H1 (cell line): ENCODE data around the gene ACOD1. TPM values are rescaled to one million over a fixed set of nuclear protein-coding genes. Genes with fewer than 3 reads are reported as not detected.

Experiments used
- CTCF ChIA-PET: fragments of 300-600 bp; sonication (Branson Sonifier 250); formaldehyde crosslinking; loops from one replicate; lab custom pipeline; 2021; ENCODE audit not compliant: partially characterized antibody; lab: Charles Lee
- POLR2A ChIA-PET: fragments of 300-600 bp; sonication (Branson Sonifier 250); formaldehyde crosslinking; loops from one replicate; lab custom pipeline; 2021; ENCODE audit warnings: inconsistent platforms; ENCODE audit not compliant: partially characterized antibody; lab: Charles Lee
- DNase-seq, 2 experiments: peaks; one replicate each; pipeline versions ENCODE4 v3.0.0 to v3.0.0-alpha.2; 2010 to 2022; ENCODE audit warnings: low spot score in 2 of 2, low read depth in 1 of 2, mixed read lengths in 1 of 2
- FAIRE-seq: peaks from 2 replicates; lab custom pipeline; 2011; peaks lifted over from hg19 to GRCh38; lab: Jason Lieb, UNC
- H2AFZ ChIP-seq: 2 replicates; pipeline ENCODE4 v1.8.1; 2012; ENCODE audit warnings: low read length, inconsistent platforms
- H2AK5ac ChIP-seq: 2 replicates; pipeline ENCODE4 v1.6.1; 2013; ENCODE audit warnings: low read depth, low read length
- H2BK120ac ChIP-seq: replicated peaks from 2 replicates; pipeline ENCODE3; 2013; ENCODE audit warnings: low read depth, low read length, inconsistent platforms
- H2BK12ac ChIP-seq: 2 replicates; pipeline ENCODE4 v1.6.1; 2013; ENCODE audit warnings: low read depth, low read length
- H2BK15ac ChIP-seq: 2 replicates; pipeline ENCODE4 v1.6.1; 2013; ENCODE audit warnings: low read length
- H2BK20ac ChIP-seq: 2 replicates; pipeline ENCODE4 v1.6.1; 2013; ENCODE audit warnings: low read length
- H2BK5ac ChIP-seq: 2 replicates; pipeline ENCODE4 v1.6.1; 2013; ENCODE audit warnings: low read depth, low read length
- H3K14ac ChIP-seq: 2 replicates; pipeline ENCODE4 v1.6.1; 2013; ENCODE audit warnings: inconsistent platforms; ENCODE audit not compliant: insufficient read length
- H3K18ac ChIP-seq: 2 replicates; pipeline ENCODE4 v1.6.1; 2013; ENCODE audit warnings: low read length; ENCODE audit errors: extremely low read depth
- H3K23ac ChIP-seq: 2 replicates; pipeline ENCODE4 v1.6.1; 2013; ENCODE audit warnings: inconsistent platforms; ENCODE audit not compliant: insufficient read length
- H3K23me2 ChIP-seq: 2 replicates; pipeline ENCODE4 v1.6.1; 2013; ENCODE audit warnings: low read depth, low read length
- H3K27ac ChIP-seq: 2 replicates; pipeline ENCODE4 v1.6.1; 2011; ENCODE audit warnings: low read depth, low read length, inconsistent platforms
- H3K27me3 ChIP-seq, 4 experiments: replicated peaks in 1 of 4; 1 replicate in 1 of 4; 2 replicates in 3 of 4; pipeline versions ENCODE4 v1.6.1 to v1.8.1; 2011 to 2013; ENCODE audit warnings: low read length in 3 of 4, mild to moderate bottlenecking in 3 of 4, inconsistent platforms in 2 of 4, mixed read lengths in 2 of 4, moderate library complexity in 1 of 4; ENCODE audit not compliant: control insufficient read depth in 3 of 4, insufficient read depth in 3 of 4; ENCODE audit errors: extremely low read depth in 1 of 4
- H3K36me3 ChIP-seq, 4 experiments: 2 replicates each; pipeline versions ENCODE4 v1.6.1 to v1.8.1; 2011 to 2013; ENCODE audit warnings: mild to moderate bottlenecking in 4 of 4, low read length in 3 of 4, moderate library complexity in 2 of 4, control low read depth in 1 of 4, inconsistent platforms in 1 of 4; ENCODE audit not compliant: insufficient read depth in 4 of 4, control insufficient read depth in 2 of 4
- H3K4ac ChIP-seq: replicated peaks from 2 replicates; pipeline ENCODE3; 2013; ENCODE audit warnings: low read length, low read depth, mixed read lengths, inconsistent platforms; ENCODE audit not compliant: insufficient read length
- H3K4me1 ChIP-seq, 4 experiments: replicated peaks in 1 of 4; 1 replicate in 1 of 4; 2 replicates in 3 of 4; pipeline versions ENCODE4 v1.6.1 to v1.8.1; 2011 to 2013; ENCODE audit warnings: low read length in 3 of 4, inconsistent platforms in 2 of 4, mixed read lengths in 1 of 4; ENCODE audit not compliant: insufficient read depth in 4 of 4, control insufficient read depth in 3 of 4
- H3K4me2 ChIP-seq, 2 experiments: 2 replicates each; pipeline versions ENCODE4 v1.6.1 to v1.8.1; 2011 to 2013; ENCODE audit warnings: low read depth in 2 of 2, low read length in 2 of 2, control low read depth in 1 of 2, inconsistent platforms in 1 of 2, mild to moderate bottlenecking in 1 of 2; ENCODE audit not compliant: insufficient read depth in 1 of 2
- H3K4me3 ChIP-seq, 4 experiments: fragments of 200-600, 300-600 bp in 1 of 4; sonication (generic), shearing (Covaris generic), sonication (Bioruptor Twin) in 1 of 4; 2 replicates each; pipeline versions ENCODE4 v1.5.1 to v1.8.1; 2011 to 2016; ENCODE audit warnings: low read length in 4 of 4, low read depth in 3 of 4, control low read depth in 2 of 4, inconsistent platforms in 2 of 4, mild to moderate bottlenecking in 2 of 4, mixed read lengths in 1 of 4, moderate library complexity in 1 of 4; ENCODE audit not compliant: insufficient read depth in 2 of 4; ENCODE audit errors: extremely low read depth in 1 of 4
- H3K56ac ChIP-seq: replicated peaks from 2 replicates; pipeline ENCODE3; 2013; ENCODE audit warnings: low read depth, mild to moderate bottlenecking, mixed read lengths, low read length, inconsistent platforms; ENCODE audit not compliant: insufficient read length
- H3K79me1 ChIP-seq: 2 replicates; pipeline ENCODE4 v1.6.1; 2013; ENCODE audit warnings: low read depth, low read length, control low read depth
- H3K79me2 ChIP-seq, 2 experiments: 2 replicates each; pipeline versions ENCODE4 v1.6.1 to v1.8.1; 2012 to 2013; ENCODE audit warnings: low read length in 2 of 2, mild to moderate bottlenecking in 2 of 2, inconsistent platforms in 1 of 2; ENCODE audit not compliant: insufficient read depth in 2 of 2, control insufficient read depth in 1 of 2
- H3K9ac ChIP-seq, 4 experiments: replicated peaks in 1 of 4; 1 replicate in 1 of 4; 2 replicates in 3 of 4; pipeline versions ENCODE4 v1.6.1 to v1.8.1; 2011 to 2013; ENCODE audit warnings: low read depth in 3 of 4, low read length in 3 of 4, control low read depth in 2 of 4, mild to moderate bottlenecking in 2 of 4, moderate library complexity in 2 of 4, inconsistent platforms in 1 of 4; ENCODE audit errors: extremely low read depth in 1 of 4
- H3K9me3 ChIP-seq, 2 experiments: 2 replicates each; pipeline versions ENCODE4 v1.6.1 to v1.8.1; 2012 to 2013; ENCODE audit warnings: mild to moderate bottlenecking in 2 of 2, moderate library complexity in 2 of 2, control low read depth in 1 of 2, inconsistent platforms in 1 of 2, low read depth in 1 of 2, low read length in 1 of 2, mixed read lengths in 1 of 2; ENCODE audit not compliant: insufficient read depth in 2 of 2
- H4K20me1 ChIP-seq, 2 experiments: replicated peaks in 1 of 2; 2 replicates each; pipeline versions ENCODE3 to v1.8.1; 2011 to 2013; ENCODE audit warnings: inconsistent platforms in 2 of 2, low read length in 2 of 2, mild to moderate bottlenecking in 1 of 2; ENCODE audit not compliant: insufficient read depth in 2 of 2, control insufficient read depth in 1 of 2
- H4K5ac ChIP-seq: 2 replicates; pipeline ENCODE4 v1.6.1; 2013; ENCODE audit warnings: low read length, low read depth, mixed read lengths, inconsistent platforms; ENCODE audit not compliant: insufficient read length
- H4K8ac ChIP-seq: 2 replicates; pipeline ENCODE4 v1.8.0; 2013; ENCODE audit warnings: mild to moderate bottlenecking, moderate library complexity, low read length, inconsistent platforms; ENCODE audit not compliant: insufficient read depth; ENCODE audit errors: extremely low read depth
- H4K91ac ChIP-seq: replicated peaks from 2 replicates; pipeline ENCODE3; 2013; ENCODE audit warnings: low read length, mixed read lengths, inconsistent platforms; ENCODE audit not compliant: insufficient read length
- BCL11A ChIP-seq, 2 experiments: IDR thresholded peaks; one replicate each; pipeline ENCODE4 v1.6.1; 2011; ENCODE audit warnings: low read depth in 2 of 2, low read length in 2 of 2, mild to moderate bottlenecking in 2 of 2
- JUN ChIP-seq: IDR thresholded peaks from 2 replicates; pipeline ENCODE4 v1.6.1; 2011; ENCODE audit warnings: low read depth, mild to moderate bottlenecking, improper control_type of control experiment, low read length
- SP4 ChIP-seq: IDR thresholded peaks from 2 replicates; pipeline ENCODE4 v1.6.1; 2012; ENCODE audit warnings: low read length, inconsistent platforms
- WGBS, 2 experiments: shearing (Covaris generic) in 1 of 2; methylation state at CpG; one replicate each; pipeline versions ENCODE4 v1.1.6 to v1.1.7; 2013 to 2015; ENCODE audit warnings: low lambda C conversion rate in 2 of 2, mixed read lengths in 2 of 2, inconsistent platforms in 1 of 2, low coverage in 1 of 2, missing lambda C conversion rate in 1 of 2; ENCODE audit not compliant: insufficient replicate concordance in 2 of 2, insufficient coverage in 1 of 2, insufficient read length in 1 of 2; ENCODE audit errors: extremely low coverage in 1 of 2, missing lambda C conversion rate in 1 of 2; 5-methylcytosine and 5-hydroxymethylcytosine counted together
- polyA plus RNA-seq, 7 experiments: library from polyadenylated mRNA; depleted of rRNA in 3 of 7; stranded (reverse) in 5 of 7; unstranded in 2 of 7; fragments of >200 nt in 5 of 7; fragments of 200-250 nt in 2 of 7; gene quantifications; 1 replicate in 5 of 7; 2 replicates in 1 of 7; 4 replicates in 1 of 7; pipeline versions ENCODE4 v1.2.1 to v1.2.3, GENCODE V29; 2011 to 2013; ENCODE audit warnings: missing spikeins in 2 of 7, mixed read lengths in 2 of 7
- total RNA-seq: library from RNA; stranded (reverse); fragmentation: NEBNext Ultra II Directional; extraction: Animal tissue kit (Norgen Biotek cat#: 25700); gene quantifications from 2 replicates; pipeline ENCODE4 v1.2.1, GENCODE V29; 2021

The ACOD1 gene
- total and polyA plus RNA-seq, 2 of the 8 experiments (the other 6 are each of a cell fraction or from before 2014, with no cell fraction given) = not detected

- DNase-seq (no peak), FAIRE-seq (no peak)
- Histone ChIP-seq H3K56ac (no peak overlapping the region), H3K9me3 (peaks cover under 1 to 3% of the 10 kb centered on the region in 2 experiments; a peak in 1 of 4 replicates), H2AFZ (no peak overlapping the region), H2BK20ac (no peak overlapping the region), H4K5ac (no peak overlapping the region), H3K4me1 (no peaks in the 10 kb centered on the region), H3K4me2 (no peak overlapping the region), H3K36me3 (no peaks in the 10 kb centered on the region), H2BK15ac (no peak overlapping the region), H3K27me3 (no peaks in the 10 kb centered on the region), H3K79me2 (no peaks in the 10 kb centered on the region), H3K14ac (no peak overlapping the region), H2BK5ac (no peak overlapping the region), H3K9ac (no peak overlapping the region), H3K4me3 (no peak overlapping the region), H2BK12ac (no peak overlapping the region), H3K23me2 (peaks cover 3% of the 10 kb centered on the region; the same call in 1 of the 2 replicates), H4K91ac (no peak overlapping the region), H4K8ac (no peak overlapping the region), H3K23ac (no peak overlapping the region), H3K27ac (no peak overlapping the region), H2BK120ac (no peak overlapping the region), H3K18ac (no peak overlapping the region), H3K79me1 (no peaks in the 10 kb centered on the region), H3K4ac (no peak overlapping the region), H4K20me1 (no peaks in the 10 kb centered on the region), H2AK5ac (no peak overlapping the region)
- TF ChIP-seq SP4 (no peak), JUN (no peak), BCL11A (IDR thresholded peaks at IDR 0.05; ENCODE audit: low read depth in 2 of 2, low read length in 2 of 2) (no peak)
- 79% methylated on average over 2 of the region's 2 CpGs; no CpG with 5 or more reads in 1 of the 2 experiments for WGBS, 2 experiments
- CTCF ChIA-PET = interaction anchor here (0.8 to 2.7 kb wide), 16 partner anchors 10 to 1027 kb away, joined by 3 to 16 read pairs (median 5); partner anchors contain the start of gene KCTD12
- POLR2A ChIA-PET = no interaction called here
These were observed 43.8 kb upstream of the ACOD1 start for GRCh38 chr13:76904507-76904906.
